MM.1S (cell line): ENCODE results near the gene TMEM163.

Experiments used
- CTCF ChIP-seq: fragments of 300-600 bp; sonication (generic); IDR thresholded peaks from 2 replicates; pipeline ENCODE4 v1.5.1; 2016; ENCODE audit warnings: antibody characterized with exemption, low read length, mixed read lengths
- EZH2 ChIP-seq: fragments of 300-600 bp; sonication (generic); optimal IDR thresholded peaks from 2 replicates; pipeline ENCODE3; 2017; ENCODE audit warnings: low read depth, mild to moderate bottlenecking, antibody characterized with exemption, low read length, mixed read lengths

- no peak for TF ChIP-seq CTCF
- no peak for TF ChIP-seq EZH2
These were observed 267.5 kb downstream of the TMEM163 start for GRCh38 chr2:134451347-134451630.
